ENCODE results near the gene FASTKD2. TPM values are rescaled to one million over a fixed set of nuclear protein-coding genes. Genes with fewer than 3 reads are reported as not detected.
A peak's percentile ranks its signal among the peaks of the same experiment; 100 is the strongest.

Gene FASTKD2
- 59.7 and 69.0 TPM in 2 replicates for total RNA-seq (2014; rRNA removed; shearing (Covaris generic))

DNA sequence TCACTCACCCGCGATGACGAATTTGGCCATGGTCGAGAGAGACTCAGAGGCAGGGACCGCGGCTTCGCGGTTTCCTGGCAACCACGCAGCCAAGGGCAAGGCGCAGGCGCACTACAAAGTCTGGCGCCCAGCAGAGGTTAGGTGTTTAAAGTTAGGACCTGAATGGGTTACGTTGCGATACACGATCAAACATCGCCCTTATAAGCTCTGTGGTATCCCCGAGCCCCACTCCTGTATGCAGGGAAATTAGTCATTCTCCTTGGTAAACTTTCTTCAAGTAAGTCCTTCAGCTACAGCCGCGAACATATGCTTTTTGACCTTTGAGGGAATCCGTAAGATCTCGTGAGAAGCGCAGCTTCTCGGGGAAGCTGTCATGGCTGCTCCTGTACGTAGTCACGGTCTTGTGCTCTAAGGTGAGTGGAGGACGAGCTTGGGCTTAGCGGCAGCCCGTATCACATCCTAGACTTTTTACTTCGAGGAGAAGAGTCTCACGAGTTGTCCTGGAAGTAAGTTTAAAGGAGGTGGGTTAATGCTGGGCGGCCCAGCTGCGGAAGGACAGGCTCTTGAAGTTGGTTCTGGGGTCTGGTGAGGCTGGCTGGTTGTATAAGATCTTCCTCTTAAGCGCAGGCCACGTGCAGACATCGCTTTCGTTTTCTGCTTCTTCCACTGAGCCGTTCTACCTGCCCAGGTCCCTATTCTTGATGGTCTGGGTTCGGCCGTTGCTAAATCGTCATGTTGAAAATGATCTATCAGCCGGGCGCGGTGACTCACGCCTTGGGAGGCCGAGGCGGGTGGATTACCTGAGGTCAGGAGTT, at the start of gene FASTKD2, which contains the start of gene MDH1B:
FASTKD2 (plus strand) TSS at position 365 of the 815 bp plus-strand sequence. CDS start 1,088 bp downstream, outside the sequence.
MDH1B (minus strand) TSS at position 87 of the 815 bp plus-strand sequence; CDS start at position 30, 57 bp downstream.
- DNase-seq (ENCODE audit: low read depth): peak; percentile 95

DNA sequence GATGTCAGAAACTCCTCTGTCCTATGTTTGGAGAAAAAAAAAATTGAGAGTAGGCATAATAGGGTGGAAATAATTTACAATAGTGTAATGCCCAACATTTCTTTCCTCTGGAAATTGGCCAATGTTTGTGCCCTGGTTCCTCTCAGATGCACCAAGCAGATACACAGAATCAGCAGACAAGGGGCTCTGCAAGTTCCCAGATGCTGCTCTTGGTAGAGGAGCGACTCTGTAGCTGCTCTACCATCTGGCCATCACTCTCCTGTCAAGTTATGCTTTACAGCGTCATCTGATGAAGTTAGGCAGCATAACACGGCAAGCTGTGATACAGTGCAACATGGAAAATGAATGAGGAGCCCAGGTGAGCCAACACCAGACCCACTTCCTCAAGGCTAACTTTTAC, 48.8 kb upstream of the FASTKD2 start:
- no peak for DNase-seq (ENCODE audit: low read depth)

DNA sequence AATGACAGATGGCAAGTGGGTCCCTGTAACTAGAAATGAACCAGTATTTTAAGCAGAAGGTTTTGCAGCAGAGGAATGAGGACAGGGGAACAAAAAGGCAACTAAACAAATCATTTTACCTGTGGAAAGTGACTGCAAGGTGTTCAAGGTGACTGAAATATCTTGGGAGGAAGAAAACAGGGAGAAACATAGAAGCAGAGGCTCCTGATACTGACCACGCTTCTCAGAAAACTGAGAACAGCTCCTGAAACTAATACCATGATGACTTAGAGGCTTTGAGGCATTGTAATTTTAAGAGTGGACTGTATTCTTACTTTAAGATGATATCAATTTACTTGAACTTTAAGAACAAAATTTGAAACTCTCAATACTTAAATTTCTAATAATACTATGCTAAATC, 47.1 kb upstream of the FASTKD2 start, which contains the start of gene DYTN:
DYTN (minus strand) TSS at position 101 of the 400 bp plus-strand sequence. CDS start 117 bp downstream, outside the sequence.
- no peak for DNase-seq (ENCODE audit: low read depth)

- DNase-seq (ENCODE audit: low read depth): no peak
Measured at GRCh38 chr2:206721256-206721920, 44.0 kb upstream of the FASTKD2 start.

GRCh38 chr2:206723288-206723687, 42.1 kb upstream of the FASTKD2 start:
- no peak for DNase-seq (ENCODE audit: low read depth)

DNA sequence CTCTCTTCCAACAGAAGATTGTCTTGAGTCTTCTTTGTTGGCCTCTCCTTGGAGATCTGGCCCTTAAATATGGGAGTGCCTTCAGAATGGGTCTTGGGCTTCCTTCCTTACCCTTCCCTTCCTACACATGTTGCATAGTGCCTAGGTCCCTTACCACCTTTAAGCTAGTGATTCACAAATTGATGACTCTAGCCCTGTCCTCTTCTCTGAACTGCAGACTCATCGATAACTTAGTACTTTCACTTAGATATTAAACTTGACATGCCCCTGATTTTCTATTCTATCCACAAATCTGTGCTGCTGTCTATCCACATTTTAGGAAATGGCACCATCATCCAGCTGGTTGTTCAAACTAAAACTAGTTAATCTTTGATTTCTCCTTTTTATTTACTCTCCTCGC, 38.1 kb upstream of the FASTKD2 start:
- DNase-seq (ENCODE audit: low read depth): no peak

DNA sequence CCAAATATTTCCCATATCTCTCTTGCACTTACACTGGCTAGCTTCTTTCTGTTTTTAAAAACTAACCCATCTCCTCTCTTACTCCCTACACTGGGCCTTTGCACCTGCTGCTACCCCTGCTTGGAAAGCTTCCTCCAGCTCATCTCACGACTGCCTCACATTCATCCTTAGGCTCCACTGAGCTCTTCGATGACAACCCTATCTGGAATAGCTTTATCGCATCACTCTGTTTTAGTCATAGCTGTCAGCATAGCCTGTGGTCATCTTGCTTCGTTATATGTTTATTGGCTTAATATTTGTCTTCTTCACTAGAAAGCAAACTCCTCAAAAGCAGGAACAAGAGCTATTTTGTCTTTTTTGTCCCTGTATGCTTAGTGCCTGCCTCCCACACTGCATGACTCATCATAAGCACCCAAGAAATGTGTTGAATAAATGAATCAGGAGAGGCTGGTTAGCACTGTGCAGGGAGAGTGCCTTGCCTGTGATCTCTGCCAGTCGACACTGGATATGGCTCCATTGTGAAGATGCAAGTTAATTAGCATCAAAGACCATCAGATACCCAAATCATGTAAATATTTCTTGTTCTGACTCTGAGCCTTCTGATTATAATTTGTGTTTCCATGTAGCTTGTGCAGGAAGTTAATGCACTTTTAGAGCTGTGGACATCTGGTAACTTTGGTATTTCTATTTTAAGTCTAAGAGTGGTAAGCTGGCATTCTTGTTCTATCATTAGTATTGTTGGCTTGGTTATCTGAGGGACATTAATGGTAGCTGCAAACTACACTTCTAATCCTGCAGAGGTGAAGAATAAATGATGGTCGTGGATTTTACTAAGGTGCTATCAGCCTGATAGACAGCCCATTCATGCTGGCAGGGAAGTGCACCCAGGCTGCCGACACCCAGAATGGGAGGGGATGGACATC, 36.9 kb upstream of the FASTKD2 start:
- peak; percentile 49 for DNase-seq (ENCODE audit: low read depth)

DNA sequence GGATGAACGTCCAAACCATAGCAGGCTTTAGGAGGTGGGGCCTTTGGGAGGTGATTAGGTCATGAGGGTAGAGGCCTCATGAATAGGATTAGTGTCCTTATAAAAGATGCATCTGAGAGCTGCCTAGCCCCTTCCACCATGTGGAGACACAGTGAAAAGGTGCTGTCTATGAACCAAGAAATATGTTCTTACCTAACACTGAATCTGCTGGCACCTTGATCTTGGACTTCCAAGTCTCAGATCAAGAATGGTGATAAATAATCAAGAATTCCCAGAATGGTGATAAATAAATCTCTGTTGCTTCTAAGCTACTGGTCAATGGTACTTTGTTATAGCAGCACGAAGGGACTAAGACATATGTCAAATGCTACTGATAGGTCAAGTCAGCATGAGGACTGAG, 32.1 kb upstream of the FASTKD2 start:
- no peak for DNase-seq (ENCODE audit: low read depth)

DNA sequence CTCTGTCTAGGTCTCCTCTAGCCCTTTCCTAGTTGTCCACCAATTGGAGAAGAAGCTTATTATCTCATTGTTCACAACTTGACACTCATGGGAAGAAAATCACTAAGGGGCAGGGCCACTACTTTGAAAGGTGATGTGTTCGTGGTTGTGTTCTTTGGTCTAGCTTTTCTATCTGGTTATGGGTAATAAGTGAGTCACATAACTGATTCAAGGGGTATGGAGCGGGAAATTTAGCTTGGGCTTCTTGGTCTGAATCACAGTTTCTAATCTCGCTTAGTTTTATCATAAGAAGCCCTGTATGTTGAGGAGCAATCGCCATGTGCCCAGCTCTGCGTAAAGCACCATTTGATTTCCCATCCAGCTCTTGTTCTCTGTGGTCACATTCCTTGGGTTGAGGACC, 28.5 kb upstream of the FASTKD2 start:
- peak; percentile 4 for DNase-seq (ENCODE audit: low read depth)

DNA sequence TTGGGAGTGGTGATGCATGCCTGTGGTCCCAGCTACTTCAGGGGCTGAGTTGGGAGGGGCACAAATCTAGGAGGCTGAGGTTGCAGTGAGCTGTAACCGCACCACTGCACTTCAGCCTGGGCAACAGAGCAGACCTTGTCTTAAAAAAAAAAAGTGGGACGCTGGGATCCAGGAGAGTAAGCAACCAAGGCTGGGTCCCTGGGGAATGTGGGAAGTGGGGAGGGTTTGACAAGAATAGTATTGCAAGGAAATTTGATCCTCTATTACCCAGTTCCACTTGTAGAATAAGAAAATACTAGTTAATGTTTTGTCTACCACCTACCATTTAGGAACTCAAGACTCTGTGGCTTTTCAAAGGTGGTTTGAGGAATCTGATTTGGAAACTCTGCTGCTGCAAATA, 26.1 kb upstream of the FASTKD2 start:
- peak; percentile 5 for DNase-seq (ENCODE audit: low read depth)

DNA sequence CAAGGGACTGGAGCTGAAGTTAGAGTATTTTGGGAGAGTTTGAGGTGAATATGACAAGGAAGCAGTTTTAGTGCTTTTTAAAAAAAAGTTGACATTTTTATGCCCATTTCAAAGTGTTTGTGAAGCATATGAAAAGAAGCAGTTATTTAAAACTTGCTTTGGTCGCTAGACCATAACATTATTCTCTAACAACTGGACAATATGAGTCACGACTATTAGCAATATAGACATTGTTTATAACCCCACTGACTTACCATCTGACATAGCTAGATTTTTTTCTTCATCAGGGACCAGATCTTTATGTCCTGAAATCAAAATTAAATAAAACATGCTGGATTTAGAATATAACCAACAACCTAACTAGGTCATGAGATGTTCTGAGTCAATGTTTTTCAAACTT, 24.6 kb upstream of the FASTKD2 start:
- DNase-seq (ENCODE audit: low read depth): no peak

- no peak for DNase-seq (ENCODE audit: low read depth)
Measured at GRCh38 chr2:206756816-206757215, 8.6 kb upstream of the FASTKD2 start.

DNA sequence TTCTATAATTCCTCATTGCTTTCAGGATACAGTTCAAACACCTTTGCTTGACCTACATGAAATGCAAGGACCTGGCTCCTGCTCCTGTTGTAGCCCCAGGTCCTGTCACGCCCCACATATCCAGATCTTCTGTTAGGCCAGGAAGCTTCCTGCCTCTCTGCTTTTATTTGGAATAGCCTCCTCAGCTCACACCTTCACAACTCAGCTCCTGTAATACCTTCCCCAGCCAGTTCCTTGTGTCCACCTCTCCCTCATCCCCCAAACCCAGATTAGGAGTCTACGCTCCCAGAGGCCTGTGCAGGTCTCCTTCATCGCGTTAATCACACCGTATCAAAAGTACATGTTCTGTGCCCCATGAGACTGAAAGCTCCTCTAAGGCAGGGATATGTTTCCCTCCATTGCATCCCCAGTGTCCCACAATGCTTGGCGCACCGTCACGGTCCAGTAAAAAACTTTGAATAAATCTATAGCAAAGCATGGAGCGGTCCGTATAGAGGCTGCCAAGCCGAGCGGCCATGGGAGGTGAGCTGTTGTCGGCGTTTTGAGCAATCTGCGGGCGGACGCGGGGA, 649 bp upstream of the FASTKD2 start:
- no peak for DNase-seq (ENCODE audit: low read depth)

- no peak for DNase-seq (ENCODE audit: low read depth)
Measured at GRCh38 chr2:206766057-206766930, 888 bp downstream of the FASTKD2 start.

- DNase-seq (ENCODE audit: low read depth): no peak
Measured at GRCh38 chr2:206774871-206775270, 9.5 kb downstream of the FASTKD2 start.

DNA sequence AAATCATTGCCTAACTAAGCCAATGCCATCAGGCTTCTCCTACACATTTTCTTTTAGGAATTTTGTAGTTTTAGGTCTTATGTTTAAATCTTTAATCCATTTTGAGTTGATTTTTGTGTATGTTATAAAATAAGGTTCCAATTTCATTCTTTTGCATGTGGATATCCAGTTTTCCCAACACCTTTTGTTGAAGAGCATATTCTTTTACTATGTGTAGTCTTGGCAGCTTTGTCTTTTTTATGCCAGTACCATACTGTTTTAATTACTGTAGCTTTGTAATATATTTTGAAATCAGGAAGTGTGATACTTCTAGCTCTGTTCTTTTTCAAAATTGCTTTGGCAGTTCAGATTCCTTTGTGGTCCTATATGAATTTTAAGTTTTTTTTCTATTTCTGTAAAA, 11.0 kb downstream of the FASTKD2 start:
- no peak for DNase-seq (ENCODE audit: low read depth)

GRCh38 chr2:206780671-206781070, 15.3 kb downstream of the FASTKD2 start:
- DNase-seq (ENCODE audit: low read depth): no peak

DNA sequence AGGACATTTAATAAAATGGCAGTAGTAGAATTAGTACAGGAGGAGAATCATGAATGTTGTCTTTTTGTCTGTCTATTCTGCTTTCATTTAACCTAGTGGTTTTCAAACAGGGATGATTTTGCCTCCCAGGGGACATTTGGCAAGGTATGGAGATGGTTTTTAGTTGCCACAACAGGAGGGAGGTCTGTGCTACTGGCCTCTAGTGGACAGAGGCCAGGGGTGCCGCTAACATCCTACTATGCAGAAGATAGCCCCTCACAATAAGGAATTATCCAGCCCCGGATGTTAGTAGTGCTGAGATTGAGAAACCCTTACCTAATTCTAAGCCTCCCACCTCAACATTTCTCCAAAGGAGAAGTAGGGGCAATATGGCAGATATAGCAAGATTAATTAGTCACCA, 18.3 kb downstream of the FASTKD2 start:
- peak; percentile 9 for DNase-seq (ENCODE audit: low read depth)

DNA sequence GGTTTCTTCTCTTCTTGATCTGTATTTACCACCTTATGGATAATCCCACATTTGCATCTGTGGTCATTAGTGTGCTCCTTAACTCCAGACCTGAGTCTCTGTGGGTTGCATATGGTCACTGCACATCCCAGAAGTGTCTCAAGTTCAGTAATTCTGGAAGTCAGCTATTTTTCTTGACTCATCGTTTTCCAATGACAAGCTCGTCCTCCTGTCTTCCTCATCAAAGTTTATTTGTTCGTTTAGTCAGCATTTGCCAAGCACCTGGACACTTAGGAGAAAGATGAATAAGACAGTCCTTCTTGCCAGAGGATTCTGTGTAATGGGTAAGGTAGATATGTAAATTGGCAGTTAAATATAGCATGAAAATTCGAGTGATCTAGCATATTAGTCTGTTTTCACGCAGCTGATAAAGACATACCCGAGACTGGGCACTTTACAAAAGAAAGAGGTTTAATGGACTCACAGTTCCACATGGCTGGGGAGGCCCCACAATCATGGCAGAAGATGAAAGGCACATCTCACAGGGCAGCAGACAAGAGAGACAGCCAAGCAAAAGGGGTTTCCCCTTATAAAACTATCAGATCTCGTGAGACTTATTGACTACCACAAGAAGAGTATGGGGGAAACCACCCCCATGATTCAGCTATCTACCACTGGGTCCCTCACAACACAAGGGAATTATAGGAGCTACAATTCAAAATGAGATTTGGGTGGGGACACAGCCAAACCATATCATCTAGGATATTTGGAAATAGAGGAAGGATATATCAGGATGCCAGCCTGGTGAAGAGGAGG, 19.4 kb downstream of the FASTKD2 start:
- DNase-seq (ENCODE audit: low read depth): no peak

Measured in Daoy (cell line).